GM12891 (cell line): ENCODE results near the gene ATF7IP2.

Source experiments
- PAX5 ChIP-seq: IDR thresholded peaks from 2 replicates; pipeline ENCODE4 v1.6.1; 2011; ENCODE audit warnings: low read length, moderate library complexity, mild to moderate bottlenecking; ENCODE audit not compliant: insufficient read depth, severe bottlenecking
- POLR2A ChIP-seq: IDR thresholded peaks from 2 replicates; pipeline ENCODE4 v1.6.1; 2011; ENCODE audit warnings: low read depth, low read length, control low read depth
- POLR2AphosphoS5 ChIP-seq: IDR thresholded peaks from 2 replicates; pipeline ENCODE4 v1.6.1; 2011; ENCODE audit warnings: low read depth, low read length, control low read depth
- TAF1 ChIP-seq: IDR thresholded peaks from 2 replicates; pipeline ENCODE4 v1.6.1; 2011; ENCODE audit warnings: low read depth, low read length, control low read depth

DNA sequence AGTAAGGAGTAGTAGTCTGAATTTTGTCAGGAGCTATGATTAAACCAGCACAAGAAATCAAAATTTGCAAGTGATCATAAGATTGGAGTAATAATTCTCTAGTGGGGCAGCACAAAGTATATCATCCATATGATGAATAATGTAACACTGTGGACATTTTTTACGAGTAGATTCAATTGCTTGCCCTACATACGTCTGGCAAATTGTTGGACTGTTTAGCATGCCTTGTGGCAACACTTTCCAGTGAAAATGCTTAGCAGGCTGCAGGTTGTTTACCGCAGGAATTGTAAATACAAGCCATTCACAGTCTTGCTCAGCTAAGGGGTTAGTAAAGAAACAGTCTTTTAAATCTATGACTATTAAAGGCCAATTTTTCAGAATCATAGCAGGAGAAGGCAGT lies 35.7 kb downstream of the ATF7IP2 start:
- no peak for TF ChIP-seq TAF1
- no peak for TF ChIP-seq POLR2AphosphoS5
- TF ChIP-seq POLR2A, result no peak
- no peak for TF ChIP-seq PAX5
